Fibroblast of lung (primary cell): ENCODE data around the gene TUBB4B. TPM values are rescaled to one million over a fixed set of nuclear protein-coding genes. Genes with fewer than 3 reads are reported as not detected.

Experiments used
- DNase-seq, 2 donors: peaks; one replicate each; pipeline versions ENCODE4 v3.0.0 to v3.0.0-alpha.2; 2010; ENCODE audit warnings: low read depth in 2 of 2
- H2AFZ ChIP-seq: 2 replicates; pipeline ENCODE4 v1.5.1; 2012; ENCODE audit warnings: low read length, control low read depth, inconsistent platforms
- H3K27ac ChIP-seq: 2 replicates; pipeline ENCODE4 v1.5.1; 2011; ENCODE audit warnings: low read length, control low read depth; ENCODE audit not compliant: insufficient read depth
- H3K27me3 ChIP-seq: 2 replicates; pipeline ENCODE4 v1.5.1; 2011; ENCODE audit warnings: mild to moderate bottlenecking, low read length; ENCODE audit not compliant: control insufficient read depth, insufficient read depth
- H3K36me3 ChIP-seq: 2 replicates; pipeline ENCODE4 v1.5.1; 2011; ENCODE audit warnings: low read length; ENCODE audit not compliant: control insufficient read depth, insufficient read depth
- H3K4me1 ChIP-seq: 2 replicates; pipeline ENCODE4 v1.5.1; 2011; ENCODE audit warnings: low read length; ENCODE audit not compliant: control insufficient read depth, insufficient read depth; ENCODE audit errors: extremely low read depth
- H3K4me2 ChIP-seq: 2 replicates; pipeline ENCODE4 v1.5.1; 2011; ENCODE audit warnings: low read length, control low read depth; ENCODE audit not compliant: insufficient read depth; ENCODE audit errors: extremely low read depth
- H3K4me3 ChIP-seq, 4 experiments: fragments of 200-600 bp in 1 of 4; sonication (generic) in 1 of 4; replicated peaks in 1 of 4; 2 replicates each; pipeline ENCODE4 v1.5.1; 2011 to 2016; ENCODE audit warnings: low read length in 4 of 4, low read depth in 3 of 4, mild to moderate bottlenecking in 3 of 4, control low read depth in 2 of 4, inconsistent platforms in 1 of 4, mixed read lengths in 1 of 4; ENCODE audit not compliant: insufficient read depth in 1 of 4; ENCODE audit errors: control extremely low read depth in 1 of 4
- H3K79me2 ChIP-seq: 2 replicates; pipeline ENCODE4 v1.5.1; 2012; ENCODE audit warnings: mild to moderate bottlenecking, low read length, inconsistent platforms; ENCODE audit not compliant: control insufficient read depth, insufficient read depth
- H3K9ac ChIP-seq: 2 replicates; pipeline ENCODE4 v1.5.1; 2011; ENCODE audit warnings: mild to moderate bottlenecking, low read length, control low read depth; ENCODE audit not compliant: insufficient read depth
- H3K9me3 ChIP-seq: 2 replicates; pipeline ENCODE4 v1.5.1; 2012; ENCODE audit warnings: low read depth, low read length; ENCODE audit not compliant: control insufficient read depth, insufficient read depth
- H4K20me1 ChIP-seq: 2 replicates; pipeline ENCODE4 v1.5.1; 2011; ENCODE audit warnings: low read length; ENCODE audit not compliant: control insufficient read depth, insufficient read depth; ENCODE audit errors: extremely low read depth
- EZH2 ChIP-seq: IDR thresholded peaks from 2 replicates; pipeline ENCODE4 v1.5.1; 2012; ENCODE audit warnings: low read length, control low read depth, mild to moderate bottlenecking; ENCODE audit errors: missing control alignments
- polyA plus RNA-seq, 2 donors: library from polyadenylated mRNA; depleted of rRNA in 1 of 2; stranded (reverse) in 1 of 2; unstranded in 1 of 2; fragments of >200 nt; gene quantifications; 2 replicates each; pipeline ENCODE4 v1.2.1, GENCODE V29; 2011 to 2012; ENCODE audit warnings: missing spikeins in 1 of 2
- total RNA-seq: library from RNA; depleted of rRNA; stranded (reverse); fragments of >200 nt; gene quantifications from 2 replicates; pipeline ENCODE4 v1.2.1, GENCODE V29; 2014
- TF ChIP-seq, protein P1 (sequence below), 2 donors: IDR thresholded peaks in 1 of 2; conservative IDR thresholded peaks in 1 of 2; 1 replicate in 1 of 2; 2 replicates in 1 of 2; pipeline ENCODE4 v1.5.1; 2011 to 2012; ENCODE audit warnings: low read length in 2 of 2, control low read depth in 1 of 2, inconsistent platforms in 1 of 2, low read depth in 1 of 2, mild to moderate bottlenecking in 1 of 2

TUBB4B gene
- total and polyA plus RNA-seq, 2 donors (not counting 1 experiment from before 2014, with no cell fraction given), result 111 to 332 TPM

DNA sequence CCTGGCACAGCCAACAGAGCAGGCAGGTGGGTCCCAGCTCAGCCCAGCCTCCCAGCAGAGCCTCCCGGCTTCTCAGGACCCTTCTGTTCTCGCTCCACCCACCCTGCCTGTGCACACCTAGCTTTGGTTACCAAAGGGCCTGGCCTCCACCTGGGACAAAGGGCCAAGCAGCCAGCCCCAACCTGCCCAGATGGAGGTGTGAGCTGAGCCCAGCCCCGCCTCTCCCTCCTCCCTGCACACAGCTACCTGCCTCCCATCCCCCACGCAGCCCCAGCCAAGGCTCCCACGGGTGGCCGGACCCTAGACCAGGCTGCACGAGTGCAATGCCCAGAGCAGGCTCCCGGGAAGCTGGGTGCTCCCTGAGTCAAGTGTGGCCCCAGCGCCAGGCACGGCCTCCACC lies 46.2 kb upstream of the TUBB4B start:
- Histone ChIP-seq H3K27me3 (no peaks in the 10 kb centered on the region), H2AFZ (no peak overlapping the region), H3K4me3 (no peak overlapping the region), H3K9me3 (no peaks in the 10 kb centered on the region), H3K79me2 (peaks cover 16% of the 10 kb centered on the region), H4K20me1 (no peaks in the 10 kb centered on the region), H3K36me3 (peaks cover 15% of the 10 kb centered on the region), H3K27ac (no peak overlapping the region), H3K9ac (no peak overlapping the region), H3K4me1 (peaks cover 4% of the 10 kb centered on the region), H3K4me2 (no peak overlapping the region)
- TF ChIP-seq, protein P1, sequence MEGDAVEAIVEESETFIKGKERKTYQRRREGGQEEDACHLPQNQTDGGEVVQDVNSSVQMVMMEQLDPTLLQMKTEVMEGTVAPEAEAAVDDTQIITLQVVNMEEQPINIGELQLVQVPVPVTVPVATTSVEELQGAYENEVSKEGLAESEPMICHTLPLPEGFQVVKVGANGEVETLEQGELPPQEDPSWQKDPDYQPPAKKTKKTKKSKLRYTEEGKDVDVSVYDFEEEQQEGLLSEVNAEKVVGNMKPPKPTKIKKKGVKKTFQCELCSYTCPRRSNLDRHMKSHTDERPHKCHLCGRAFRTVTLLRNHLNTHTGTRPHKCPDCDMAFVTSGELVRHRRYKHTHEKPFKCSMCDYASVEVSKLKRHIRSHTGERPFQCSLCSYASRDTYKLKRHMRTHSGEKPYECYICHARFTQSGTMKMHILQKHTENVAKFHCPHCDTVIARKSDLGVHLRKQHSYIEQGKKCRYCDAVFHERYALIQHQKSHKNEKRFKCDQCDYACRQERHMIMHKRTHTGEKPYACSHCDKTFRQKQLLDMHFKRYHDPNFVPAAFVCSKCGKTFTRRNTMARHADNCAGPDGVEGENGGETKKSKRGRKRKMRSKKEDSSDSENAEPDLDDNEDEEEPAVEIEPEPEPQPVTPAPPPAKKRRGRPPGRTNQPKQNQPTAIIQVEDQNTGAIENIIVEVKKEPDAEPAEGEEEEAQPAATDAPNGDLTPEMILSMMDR (conservative IDR thresholded peaks at IDR 0.05 in 1 of 2, IDR thresholded peaks at IDR 0.05 in 1 of 2; ENCODE audit: low read depth in 1 of 2, low read length in 2 of 2), result no peak
- no peak for TF ChIP-seq EZH2
- DNase-seq, result no peak

DNA sequence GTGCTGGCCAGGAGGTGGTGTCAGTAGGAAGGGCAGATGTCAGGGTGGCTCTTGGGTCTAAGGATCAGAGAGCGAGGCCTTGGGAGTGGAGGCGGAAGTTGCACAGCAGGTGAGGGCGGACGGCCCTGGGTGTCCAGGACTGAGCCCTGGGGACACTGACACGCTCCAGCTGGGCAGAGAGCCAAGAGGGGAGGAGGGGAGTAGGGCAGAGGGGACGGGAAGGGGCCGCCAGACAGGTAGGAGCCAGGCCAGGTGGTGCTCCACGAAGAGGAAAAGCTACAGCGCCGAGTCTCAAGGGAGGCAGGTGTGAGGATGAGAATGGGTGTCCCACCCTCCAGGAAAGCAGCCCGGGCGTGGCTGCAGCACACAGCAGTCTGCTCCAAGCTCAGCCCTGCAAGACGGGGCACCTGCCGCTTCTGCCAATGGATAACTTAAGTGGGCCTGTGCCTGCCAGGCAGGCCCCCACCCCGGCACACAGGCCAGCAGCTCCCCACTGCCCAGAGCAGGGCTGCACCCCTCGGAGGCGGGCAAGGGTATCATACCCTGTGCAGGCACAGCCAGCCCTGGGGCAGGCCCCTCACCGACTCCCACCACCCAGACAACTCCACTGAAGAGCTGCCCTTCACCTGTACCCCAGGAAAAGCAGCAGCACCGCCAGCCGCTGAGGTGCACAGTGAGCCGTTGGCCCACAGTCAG lies 45.4 kb upstream of the TUBB4B start:
- Histone ChIP-seq H4K20me1 (no peaks in the 10 kb centered on the region), H3K27me3 (no peaks in the 10 kb centered on the region), H3K36me3 (peaks cover 11% of the 10 kb centered on the region), H3K9ac (no peak overlapping the region), H3K4me1 (peaks cover 2% of the 10 kb centered on the region), H3K27ac (no peak overlapping the region), H3K4me2 (no peak overlapping the region), H3K4me3 (no peak overlapping the region), H3K9me3 (no peaks in the 10 kb centered on the region), H3K79me2 (peaks cover 9% of the 10 kb centered on the region), H2AFZ (no peak overlapping the region)
- no peak for DNase-seq
- TF ChIP-seq, protein P1 (conservative IDR thresholded peaks at IDR 0.05 in 1 of 2, IDR thresholded peaks at IDR 0.05 in 1 of 2; ENCODE audit: low read depth in 1 of 2, low read length in 2 of 2), result no peak
- no peak for TF ChIP-seq EZH2

DNA sequence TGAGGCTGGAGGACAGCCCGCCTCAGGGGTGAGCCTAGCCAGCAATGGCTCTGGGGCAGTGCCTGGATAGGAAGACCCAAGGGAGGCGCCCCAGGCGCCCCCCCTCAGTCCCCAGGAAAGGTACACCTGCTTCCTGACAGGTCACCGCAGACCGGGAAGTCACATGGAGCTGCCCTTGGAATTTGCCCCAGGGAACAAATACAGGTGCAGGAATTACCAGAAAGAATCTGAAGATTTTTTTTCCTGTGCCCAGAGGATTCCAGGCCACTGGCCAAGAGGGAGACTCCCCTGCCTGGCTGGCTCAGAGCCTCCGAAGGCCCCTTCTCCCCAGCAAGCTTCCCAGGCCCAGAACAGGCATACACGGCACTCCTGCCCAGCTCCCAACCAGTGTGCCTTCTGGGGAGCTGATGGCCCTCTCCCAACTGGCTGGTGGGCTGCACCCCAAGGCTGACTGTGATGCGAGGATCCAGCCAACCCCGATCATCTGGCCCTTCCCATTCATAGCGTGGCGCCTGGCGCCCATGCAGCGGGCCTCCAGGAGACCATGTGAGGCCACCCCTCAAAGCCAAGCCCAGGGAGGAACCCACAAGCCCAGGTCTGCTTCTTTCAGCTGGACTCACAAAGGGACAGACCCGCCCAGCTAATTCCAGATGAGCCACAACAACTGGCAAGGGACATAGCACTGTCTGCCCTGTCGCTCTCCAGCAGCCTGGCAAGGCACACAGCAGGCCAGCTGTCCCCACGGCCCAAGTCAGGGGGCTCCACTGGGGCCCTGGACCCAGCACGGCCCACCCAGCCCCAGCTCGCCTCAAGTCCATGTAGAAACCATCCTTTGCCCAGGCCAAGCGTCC lies 42.8 kb upstream of the TUBB4B start:
- Histone ChIP-seq H4K20me1 (no peaks in the 10 kb centered on the region), H3K27ac (no peak overlapping the region), H3K79me2 (peaks cover 10% of the 10 kb centered on the region), H3K36me3 (no peaks in the 10 kb centered on the region), H3K4me2 (peak overlapping the region; percentile 68), H2AFZ (no peak overlapping the region), H3K27me3 (no peaks in the 10 kb centered on the region), H3K9me3 (no peaks in the 10 kb centered on the region), H3K9ac (no peak overlapping the region), H3K4me3 (peak overlapping the region in 1 of 4 experiments; percentile 54), H3K4me1 (peaks cover 8% of the 10 kb centered on the region)
- TF ChIP-seq, protein P1 (conservative IDR thresholded peaks at IDR 0.05 in 1 of 2, IDR thresholded peaks at IDR 0.05 in 1 of 2; ENCODE audit: low read depth in 1 of 2, low read length in 2 of 2), result no peak
- TF ChIP-seq EZH2, result no peak
- DNase-seq, result no peak
